Uterus (tissue), 2 donors: ENCODE data around the gene VPS50.

ENCODE experiments used
- CTCF ChIP-seq, 4 experiments: fragments of 200-600 bp in 2 of 4; fragments of 450-650 bp in 2 of 4; sonication (generic) in 2 of 4; IDR thresholded peaks; one replicate each; pipeline ENCODE4 v1.5.1; 2016 to 2019; ENCODE audit warnings: antibody characterized with exemption in 4 of 4, mild to moderate bottlenecking in 2 of 4, moderate library complexity in 1 of 4
- POLR2A ChIP-seq, 2 donors: fragments of 450-650 bp; IDR thresholded peaks; one replicate each; pipeline ENCODE4 v1.6.1; 2016; ENCODE audit warnings: antibody characterized with exemption in 2 of 2, mild to moderate bottlenecking in 1 of 2, moderate library complexity in 1 of 2

GRCh38 chr7:93198472-93198871, 33.7 kb upstream of the VPS50 start:
- no peak for TF ChIP-seq CTCF (IDR thresholded peaks at IDR 0.05)
- no peak for TF ChIP-seq POLR2A (IDR thresholded peaks at IDR 0.05)
